ENCODE data around the gene HTATIP2.
"Not testable (repeated sequence)": the region's sequence is repeated elsewhere in the genome, so short reads cannot be mapped to it uniquely, and the experiment has no call there.

The HTATIP2 gene

DNA sequence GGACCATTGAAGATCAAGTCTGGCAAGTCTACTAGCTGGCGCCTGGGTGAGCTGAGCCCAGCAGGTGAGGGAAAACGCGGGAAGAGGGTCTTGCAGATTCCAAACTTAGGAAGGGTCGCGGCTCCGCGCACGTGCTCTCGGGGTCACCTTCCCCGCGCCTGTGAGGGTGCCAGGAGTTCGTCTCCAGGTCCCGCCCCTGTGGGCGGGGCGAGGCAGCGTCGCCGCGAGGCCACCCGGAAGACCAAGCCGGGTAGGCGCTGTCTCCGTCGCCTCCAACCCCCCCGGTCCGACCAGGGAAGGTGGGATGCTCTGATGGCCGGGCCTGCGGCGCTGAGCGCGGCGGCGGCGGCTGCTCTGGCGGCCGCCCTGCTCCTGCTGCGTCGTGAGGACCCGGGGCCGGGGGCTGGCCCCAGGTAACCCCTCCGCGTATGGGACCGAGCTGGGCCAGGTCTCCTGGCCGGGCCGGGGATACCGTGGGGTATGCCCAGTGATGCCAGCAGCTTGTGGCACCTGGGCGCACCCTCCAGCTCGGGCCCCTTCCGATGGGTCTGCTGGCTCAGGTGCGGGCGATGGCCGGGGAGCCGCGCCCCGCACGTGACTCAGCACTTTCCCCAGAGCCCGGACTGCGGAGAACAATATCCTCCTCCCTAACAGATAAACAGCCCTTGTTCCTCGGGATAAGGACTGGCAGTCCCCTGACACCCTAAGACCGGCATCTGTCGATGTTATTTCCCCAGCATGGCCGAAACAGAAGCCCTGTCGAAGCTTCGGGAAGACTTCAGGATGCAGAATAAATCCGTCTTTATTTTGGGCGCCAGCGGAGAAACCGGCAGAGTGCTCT, at the start of gene HTATIP2:
TSS of gene HTATIP2 (plus strand) at position 215 of the 841 bp plus-strand sequence. CDS start at position 739, 524 bp downstream.
- peak; percentile 33 to 59 for DNase-seq (ENCODE audit: low read depth in 2 of 2)

DNA sequence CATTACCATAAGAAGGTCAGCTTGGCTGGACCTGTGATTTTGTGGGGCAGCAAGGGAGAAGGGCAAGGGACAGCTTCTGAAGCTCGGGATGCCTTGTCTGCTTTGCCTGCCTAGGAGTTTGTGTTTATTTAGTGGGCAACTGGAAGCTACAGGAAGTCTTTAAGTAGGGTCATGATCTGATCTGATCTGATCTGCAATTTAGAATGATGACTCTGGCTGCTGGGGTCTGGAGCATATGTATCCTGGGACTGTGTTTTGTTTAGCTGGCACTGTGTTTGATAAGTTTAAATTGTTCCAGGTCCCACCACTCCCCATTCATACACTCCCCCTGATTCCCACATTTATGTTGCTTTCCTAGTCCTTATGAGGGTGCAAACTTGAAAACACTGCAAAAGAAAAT, 47.7 kb upstream of the HTATIP2 start:
- no peak for DNase-seq (ENCODE audit: low read depth in 2 of 2)

DNA sequence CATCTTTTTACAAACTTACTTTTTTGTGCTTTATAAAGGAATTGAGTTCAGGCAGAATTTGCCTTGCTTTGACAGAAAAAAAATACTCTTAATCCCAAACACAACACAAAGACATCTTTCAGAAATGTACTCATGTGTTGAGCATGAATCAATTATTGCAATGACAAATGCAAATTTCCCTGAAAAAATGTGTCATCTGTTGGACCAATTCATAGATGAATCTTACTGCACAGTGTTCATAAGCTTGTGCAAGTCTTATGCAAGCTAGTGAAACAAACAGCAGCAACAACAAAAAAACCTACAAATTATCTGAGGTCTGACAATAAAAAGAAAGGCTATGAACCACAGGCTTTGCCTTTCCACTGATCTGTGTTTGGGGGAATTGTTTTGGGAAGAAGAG, 42.3 kb upstream of the HTATIP2 start:
- DNase-seq (ENCODE audit: low read depth in 2 of 2) = no peak

DNA sequence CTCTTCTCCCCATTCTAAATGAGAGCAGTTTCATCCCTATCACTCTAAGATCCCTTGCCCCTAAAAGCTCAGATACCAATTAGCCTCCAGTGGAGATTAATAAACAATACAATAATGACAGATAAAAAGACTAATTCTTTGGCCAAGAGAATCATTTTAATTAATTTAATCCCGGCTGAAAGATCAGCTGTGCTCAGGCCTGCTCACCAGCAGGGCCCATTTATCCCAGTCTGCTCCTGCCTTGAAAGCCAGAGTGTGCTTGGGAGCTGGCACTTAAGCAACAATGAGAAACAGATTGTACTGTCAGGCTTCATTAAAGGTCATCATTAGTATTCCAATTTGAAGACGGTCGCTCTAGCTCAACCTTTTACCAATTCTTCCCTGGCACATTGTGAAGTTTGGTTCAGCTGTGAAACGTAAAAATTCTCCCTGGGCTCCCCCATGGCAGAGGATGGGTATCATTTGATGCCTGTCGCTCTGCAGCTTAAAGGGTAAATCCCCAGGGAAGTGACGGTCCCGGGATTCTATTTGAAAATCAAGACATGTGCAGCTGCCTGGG, 36.1 kb upstream of the HTATIP2 start:
- DNase-seq (ENCODE audit: low read depth in 2 of 2) = no peak

DNA sequence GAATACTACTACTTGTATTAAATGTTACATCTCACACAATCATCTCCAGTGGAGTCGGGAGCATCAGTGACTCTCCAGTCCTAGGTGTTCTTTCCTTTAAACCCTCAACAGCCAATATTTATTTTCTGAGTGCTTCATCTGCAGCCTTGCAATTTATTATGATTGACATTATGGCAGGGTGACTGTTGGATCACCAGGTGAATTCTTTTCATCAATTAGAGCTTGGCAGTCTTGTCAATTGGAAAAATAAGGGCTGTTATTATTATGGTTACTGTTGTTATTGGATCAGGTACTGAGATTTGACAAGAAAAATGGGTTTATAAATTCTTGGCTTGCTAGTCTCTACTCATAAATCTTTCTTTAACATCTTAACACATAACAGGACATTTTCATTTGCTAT, 27.5 kb upstream of the HTATIP2 start:
- DNase-seq (ENCODE audit: low read depth in 2 of 2) = no peak

DNA sequence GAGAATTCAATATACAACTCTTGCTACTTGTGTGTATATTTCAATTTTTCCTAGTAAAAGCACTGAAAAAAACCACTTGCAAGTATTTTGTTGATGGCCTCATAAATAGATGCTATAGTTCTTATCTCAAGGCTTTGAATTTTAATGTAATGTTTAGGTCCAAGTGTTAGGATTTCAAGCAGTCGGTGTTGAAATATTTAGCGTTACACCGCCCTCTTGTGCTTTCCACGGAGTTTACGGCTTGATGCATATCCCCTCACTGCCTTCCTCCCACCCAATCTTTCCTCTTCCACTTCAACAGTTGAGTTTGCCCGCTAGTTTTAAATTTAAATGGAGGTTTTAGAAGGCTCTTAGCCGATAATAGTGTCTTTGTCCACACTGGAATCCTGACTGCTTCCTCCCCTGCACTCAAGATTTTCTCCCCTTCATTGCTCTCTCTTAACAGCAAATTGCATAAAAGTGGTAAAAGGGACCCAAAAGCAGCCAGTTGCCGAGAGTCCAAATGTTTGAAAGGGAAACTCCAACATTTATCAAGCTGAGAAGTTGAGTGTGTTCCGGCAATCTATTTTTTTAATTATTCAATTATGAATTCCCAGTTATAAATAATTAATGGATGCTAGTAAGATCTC, 25.9 kb upstream of the HTATIP2 start:
- DNase-seq (ENCODE audit: low read depth in 2 of 2) = no peak

DNA sequence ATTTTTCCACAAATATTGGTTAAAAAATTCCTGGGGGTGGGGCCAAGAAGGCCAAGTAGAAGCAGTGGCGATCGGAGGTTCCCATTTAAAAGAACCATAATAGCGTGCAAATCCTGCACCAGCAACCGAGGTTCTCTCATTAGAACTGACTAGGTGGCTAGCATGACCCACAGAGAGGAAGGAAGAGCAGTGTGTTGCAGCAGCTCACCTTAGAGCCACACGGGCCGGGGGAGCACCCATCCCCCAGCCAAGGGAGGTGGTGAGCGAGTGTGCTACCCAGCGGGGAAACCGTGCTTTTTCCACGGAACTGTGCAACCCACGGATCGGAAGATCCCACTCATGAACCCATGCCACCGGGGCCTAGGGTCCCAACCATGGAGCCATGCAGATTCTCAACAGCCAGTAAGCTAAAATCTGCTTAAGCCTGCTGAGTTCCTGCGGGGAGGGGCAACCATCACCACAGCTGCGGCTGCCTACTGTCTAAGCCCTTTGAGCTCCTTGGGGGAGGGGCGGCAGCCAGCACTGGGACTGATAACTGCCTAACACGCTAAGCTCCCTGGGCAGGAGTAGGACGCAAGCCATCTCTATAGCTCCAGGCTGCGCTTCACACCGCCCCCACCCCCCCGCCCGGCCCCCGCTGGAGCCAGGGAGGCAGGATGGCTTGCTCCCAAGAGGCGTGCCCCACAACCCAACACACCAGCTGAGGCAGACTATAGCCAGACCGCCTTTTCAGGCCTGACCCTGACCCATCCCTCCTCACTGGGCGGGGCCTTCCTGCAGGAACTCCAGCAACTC, 21.0 kb upstream of the HTATIP2 start:
- no peak for DNase-seq (ENCODE audit: low read depth in 2 of 2)

DNA sequence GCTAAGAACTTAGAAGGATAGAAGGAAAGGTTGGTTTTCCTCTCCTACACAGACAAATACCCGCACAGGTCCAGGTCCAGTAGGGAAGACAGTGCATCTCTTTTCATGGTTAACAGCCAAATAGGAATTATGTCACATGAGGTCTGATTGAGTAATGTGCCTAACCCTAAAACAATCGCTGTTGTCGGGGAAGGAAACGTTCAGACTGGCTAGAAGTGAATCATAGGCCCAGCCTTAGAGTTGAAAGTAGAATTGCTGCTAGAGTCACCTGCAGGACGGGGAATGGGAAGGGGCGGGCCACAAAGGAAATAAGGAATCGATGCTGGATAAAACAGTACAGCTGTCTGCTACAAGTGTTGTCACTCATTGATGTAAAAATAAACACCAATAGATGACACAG, 12.4 kb upstream of the HTATIP2 start:
- no peak for DNase-seq (ENCODE audit: low read depth in 2 of 2)

DNA sequence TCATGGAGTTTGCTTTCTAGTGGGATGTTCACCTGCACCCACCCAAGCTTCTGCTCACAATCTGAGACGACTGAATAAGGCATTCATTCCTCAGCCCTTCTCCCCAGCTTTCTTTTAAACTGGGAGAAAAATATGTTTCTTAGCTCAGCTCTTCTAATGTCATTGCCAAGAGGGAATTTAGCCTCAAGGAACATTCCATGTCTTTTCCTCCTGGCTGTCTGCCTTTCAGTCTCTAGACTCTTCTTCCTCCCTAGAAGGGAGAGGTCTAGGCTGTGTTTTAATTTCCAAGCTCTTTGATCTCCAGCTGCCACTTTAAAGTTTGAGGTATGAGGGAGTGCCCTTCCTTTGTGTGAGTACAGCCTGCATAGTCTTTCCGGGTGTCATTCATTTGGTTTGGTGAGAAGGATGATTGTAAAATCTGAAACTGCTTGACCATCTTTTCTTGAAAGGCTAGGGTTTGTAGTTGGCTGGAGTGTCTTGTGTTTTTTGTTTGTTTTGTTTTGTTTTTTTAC, 11.7 kb upstream of the HTATIP2 start:
- DNase-seq (ENCODE audit: low read depth in 2 of 2) = no peak

DNA sequence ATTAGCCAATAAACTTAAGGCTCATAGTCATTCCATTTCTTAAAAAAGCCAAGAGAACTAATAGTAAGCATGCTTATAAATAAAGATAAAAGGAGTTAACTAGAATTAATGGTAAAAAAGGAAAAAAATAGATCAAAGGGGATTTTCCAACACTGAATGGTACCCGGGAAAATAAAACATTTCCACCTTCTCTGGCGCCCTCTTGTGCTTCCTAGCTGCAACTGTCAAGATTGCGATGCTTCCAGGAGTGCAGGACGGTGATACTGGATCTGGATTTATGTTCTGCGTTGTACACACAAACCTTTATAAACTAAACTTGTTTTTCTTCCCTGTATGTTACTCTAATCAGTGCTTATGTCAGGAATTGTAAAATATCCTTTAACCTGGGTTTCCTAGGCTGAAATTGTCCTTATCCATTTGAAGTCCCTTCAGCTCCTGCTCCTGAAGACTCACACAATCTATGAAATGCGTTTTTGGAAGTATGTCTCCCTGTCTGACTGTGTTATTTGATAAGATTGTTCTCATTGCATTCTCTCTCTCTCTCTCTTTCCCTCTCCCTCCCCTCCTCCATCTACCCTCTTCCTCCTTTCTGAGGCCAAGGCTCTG, 9.6 kb upstream of the HTATIP2 start:
- no peak for DNase-seq (ENCODE audit: low read depth in 2 of 2)

DNA sequence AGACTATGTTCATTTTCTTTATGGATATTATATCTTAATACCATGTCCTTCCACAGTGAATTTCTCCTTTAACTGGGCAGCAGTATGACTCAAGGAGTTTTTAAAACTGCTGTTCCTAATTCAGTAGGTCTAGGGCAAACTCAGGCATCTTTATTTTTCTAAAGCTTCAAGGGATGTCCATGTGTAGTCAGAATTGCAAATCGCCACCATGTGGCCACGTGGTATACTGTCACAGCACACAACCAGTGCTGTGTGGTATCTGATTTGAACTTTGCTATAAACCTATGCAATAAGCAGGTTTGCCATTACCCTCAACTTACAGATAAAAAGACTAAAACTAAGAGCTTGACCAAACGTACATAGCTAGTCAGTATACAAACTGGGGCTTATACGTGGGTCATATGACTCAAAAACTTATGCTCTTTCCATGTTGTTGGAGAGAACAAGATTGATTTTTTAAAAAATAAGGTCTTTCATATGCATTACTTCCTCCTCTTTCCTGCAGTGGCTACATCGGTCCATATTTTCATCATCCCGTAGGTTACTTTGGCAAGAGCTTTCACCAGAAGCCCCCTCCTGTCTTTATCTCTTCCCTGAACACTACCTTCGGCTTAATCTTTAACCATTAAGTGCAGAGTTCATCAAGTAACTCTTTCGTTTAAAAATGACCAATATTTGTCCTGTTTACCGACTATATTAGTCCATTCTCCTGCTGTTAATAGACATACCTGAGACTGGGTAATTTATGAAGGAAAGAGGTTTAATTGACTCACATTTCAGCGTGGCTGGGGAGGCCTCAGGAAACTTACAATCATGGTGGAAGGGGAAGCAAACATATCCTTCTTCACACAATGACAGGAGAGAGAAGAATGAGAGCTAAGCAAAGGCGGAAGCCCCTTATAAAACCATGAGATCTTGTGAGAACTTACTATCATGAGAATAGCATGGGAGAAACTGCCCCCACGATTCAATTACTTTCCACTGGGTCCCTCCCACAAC, 8.0 kb upstream of the HTATIP2 start:
- no peak for DNase-seq (ENCODE audit: low read depth in 2 of 2)

DNA sequence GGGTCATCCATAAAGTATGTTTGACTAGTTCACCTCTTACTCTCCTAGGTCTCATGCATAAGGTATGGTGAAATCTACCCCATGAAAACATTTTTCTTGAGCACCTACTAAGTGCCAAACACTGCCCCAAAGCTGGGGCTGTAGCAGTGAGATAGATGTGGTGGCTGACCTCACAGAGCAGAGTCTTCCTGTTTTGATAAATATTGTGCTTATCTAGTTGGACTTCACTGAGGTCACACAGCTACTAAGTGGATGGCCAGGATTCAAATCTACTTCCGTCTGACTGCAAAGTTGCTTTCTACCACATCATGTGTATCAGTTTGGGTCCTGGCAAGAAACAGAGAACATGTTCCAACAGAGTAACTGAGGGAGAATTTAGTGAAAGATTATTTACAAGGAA, 6.4 kb upstream of the HTATIP2 start:
- no peak for DNase-seq (ENCODE audit: low read depth in 2 of 2)

DNA sequence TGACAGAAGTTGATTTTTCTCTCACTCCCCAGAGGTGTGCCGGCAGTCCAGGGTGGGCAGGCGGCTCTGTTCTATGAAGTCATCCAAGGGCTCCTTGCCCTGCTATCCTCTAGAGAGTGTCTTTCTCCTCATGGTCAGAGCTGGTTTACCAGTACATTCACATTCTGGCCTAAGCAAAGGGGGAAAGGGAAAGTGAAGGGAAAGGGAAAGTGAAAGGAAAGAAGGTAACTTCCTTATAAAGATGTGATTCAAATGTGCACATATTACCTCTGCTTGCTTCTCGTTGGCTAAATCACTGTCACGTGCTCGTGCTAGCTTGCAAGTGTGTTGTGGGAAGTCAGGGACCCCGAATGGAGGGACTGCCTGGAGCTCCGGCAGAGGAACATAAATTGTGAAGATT, 2.9 kb upstream of the HTATIP2 start:
- no peak for DNase-seq (ENCODE audit: low read depth in 2 of 2)

DNA sequence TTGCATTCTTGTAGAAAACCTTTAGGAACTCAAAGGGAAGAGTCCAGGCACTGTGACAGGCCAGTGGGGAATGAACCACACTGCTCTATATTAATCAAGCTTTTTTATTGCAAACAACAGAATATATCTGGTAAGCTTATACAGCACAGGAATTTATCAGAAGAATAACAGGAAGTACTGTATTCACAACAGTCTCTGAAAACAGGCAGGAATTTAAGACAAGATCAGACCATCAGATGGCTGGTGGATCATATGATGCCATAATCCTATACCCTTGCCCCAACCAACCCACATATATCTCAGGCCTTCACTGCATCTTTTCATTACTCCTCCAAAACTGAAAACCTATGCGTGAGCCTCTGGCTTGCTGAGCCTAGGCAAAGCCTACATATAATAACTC, 1.0 kb upstream of the HTATIP2 start:
- no peak for DNase-seq (ENCODE audit: low read depth in 2 of 2)

DNA sequence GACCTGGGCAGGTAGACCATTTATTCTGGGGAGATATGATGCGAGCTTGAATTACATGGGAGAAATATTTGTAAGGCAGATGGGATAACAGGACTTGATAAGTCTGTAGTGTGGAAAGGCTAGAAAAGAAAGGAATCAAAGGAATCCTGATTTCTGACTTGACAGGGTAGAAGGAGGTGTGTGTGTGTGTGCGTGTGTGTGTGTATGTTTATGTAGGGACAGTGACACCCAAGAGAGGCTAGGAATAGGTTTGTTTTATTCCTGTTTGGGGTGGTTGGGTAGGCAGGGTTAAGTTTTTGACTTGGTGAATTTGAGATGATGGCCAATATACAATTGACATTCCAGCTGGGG, 390 bp upstream of the HTATIP2 start:
- DNase-seq (ENCODE audit: low read depth in 2 of 2) = no peak

DNA sequence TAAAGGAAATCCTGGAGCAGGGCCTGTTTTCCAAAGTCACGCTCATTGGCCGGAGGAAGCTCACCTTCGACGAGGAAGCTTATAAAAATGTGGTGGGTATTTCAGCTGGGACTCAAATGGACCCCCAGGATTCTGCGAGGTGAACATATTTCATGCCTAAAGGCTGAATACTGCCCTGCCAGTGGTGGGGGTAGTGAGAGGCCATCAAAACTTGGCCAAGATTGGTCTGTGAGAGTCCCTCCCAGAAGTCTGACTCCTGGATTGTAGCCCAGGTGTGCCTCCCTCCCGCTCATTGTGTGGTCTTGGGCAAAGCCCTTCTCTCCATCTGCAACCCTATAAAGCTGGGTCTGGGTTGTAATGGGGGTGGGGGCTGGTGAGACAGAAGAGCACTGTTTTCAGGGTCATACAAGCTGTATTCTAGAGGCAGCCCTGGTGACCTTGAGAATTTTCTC, 853 bp downstream of the HTATIP2 start:
- DNase-seq (ENCODE audit: low read depth in 2 of 2) = no peak

DNA sequence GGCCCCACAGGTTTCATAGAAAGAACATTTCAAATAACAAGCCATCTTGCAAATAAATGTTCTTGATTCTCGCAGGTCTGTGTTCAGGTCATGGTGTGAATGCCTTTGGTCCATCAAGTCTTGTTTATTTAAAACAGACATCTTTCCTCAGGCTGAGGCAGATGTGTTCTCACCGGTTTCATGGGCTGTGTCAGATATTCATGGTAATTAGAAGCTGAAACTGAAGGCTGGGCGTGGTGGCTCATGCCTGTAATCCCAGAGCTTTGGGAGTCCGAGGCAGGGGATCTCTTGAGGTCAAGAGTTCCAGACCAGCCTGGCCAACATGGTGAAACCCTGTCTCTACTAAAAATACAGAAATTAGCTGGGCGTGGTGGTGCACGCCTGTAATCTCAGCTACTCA, 2.0 kb downstream of the HTATIP2 start:
- not testable (repeated sequence) for DNase-seq (ENCODE audit: low read depth in 2 of 2)

DNA sequence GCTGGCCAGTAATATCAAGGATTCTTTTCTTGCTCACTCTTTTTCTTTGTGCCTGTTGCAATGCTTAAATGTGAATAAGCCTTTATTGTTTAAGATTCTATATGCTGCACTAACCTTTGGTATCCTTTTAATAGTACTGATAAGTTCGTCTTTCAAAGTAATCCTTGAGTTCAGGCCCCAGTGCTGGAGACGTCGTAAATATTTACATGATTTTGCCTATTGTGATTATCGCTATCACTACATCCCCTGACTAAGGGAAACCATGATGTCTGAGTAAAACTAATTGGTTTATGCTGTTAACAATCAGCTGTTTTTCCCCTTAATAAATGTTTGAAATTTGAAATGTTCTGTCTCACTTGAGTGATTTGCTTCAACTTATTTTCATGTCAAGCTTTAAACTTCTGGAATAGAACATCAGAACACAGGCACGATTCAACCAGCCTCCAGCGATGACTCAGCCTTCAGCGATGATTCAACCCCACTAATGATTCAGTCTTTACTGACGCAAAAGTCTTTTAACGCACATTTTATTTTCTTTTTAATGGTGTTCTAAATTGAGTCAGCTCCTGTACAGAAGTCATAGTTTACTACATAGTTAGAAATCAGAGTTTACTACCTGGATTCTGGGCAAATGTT, 3.9 kb downstream of the HTATIP2 start:
- peak in 1 of 2 donors; percentile 39 for DNase-seq (ENCODE audit: low read depth in 2 of 2)

DNA sequence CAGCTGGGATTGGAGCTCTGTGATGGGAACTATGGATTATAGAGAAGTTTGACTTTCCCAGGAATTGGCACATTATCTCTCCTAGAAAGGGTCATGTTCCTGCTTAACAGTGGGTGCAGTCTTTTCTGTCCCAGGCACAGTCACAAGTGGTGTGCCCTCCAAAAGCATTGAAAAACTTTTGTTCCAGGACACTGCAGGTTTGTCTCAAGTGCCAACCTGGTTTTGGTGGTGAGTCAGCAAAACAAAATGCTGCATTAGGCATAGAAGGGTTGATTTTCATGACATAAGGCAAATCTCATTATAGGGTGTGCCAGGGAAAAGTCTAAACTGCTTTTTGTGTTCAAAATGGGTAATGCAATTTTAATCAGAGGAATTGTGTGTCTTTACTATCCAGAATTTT, 4.9 kb downstream of the HTATIP2 start:
- DNase-seq (ENCODE audit: low read depth in 2 of 2) = no peak

DNA sequence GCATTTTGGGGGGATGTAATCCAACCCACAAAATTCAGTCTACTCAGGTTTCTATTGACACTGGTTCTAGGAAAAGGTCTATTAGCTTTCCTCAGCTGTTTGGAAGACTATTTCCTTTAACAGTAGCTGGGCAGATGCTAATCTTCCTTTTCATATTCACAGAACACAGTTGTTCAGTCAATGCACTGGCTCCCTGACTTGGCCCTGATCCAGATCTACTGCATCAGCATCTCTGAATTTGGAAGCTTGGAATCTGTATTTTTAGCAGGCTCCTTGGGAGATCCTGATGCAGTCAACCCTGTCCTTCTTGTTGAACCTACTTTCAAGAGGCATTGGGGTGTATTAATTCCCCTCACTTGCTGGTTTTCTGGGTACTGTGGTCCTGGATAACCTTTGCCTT, 6.3 kb downstream of the HTATIP2 start:
- no peak for DNase-seq (ENCODE audit: low read depth in 2 of 2)

Data from stimulated activated CD4-positive, alpha-beta T cell treated with anti-CD3 and anti-CD28 coated beads, Interleukin-1b, Interleukin-23, amount 100 ng/mL, for 1 hour (primary cell).